ENCODE results near the gene SLMAP.

GRCh38 chr3:57963811-57964346 lies 207.8 kb downstream of the SLMAP start:
- TF ChIP-seq CTCF (IDR thresholded peaks at IDR 0.05) (no peak), POLR2A (IDR thresholded peaks at IDR 0.05) (no peak)
